Measurements from ENCODE around the gene CCT7. TPM values are rescaled to one million over a fixed set of nuclear protein-coding genes. Genes with fewer than 3 reads are reported as not detected.

CCT7 gene
- total RNA-seq, 1 donor from 2014 or later: 295 TPM

GRCh38 chr2:73284296-73285158 is 50.4 kb downstream of the CCT7 start, which contains the start of gene FBXO41:
FBXO41 (minus strand) TSS chr2:73284478; CDS start chr2:73269630, 14,848 bp downstream.
- CTCF ChIA-PET: interaction anchor here (0.8 to 1.0 kb wide), 2 partner anchors 16 to 51 kb away, joined by 3 to 4 read pairs; partner anchors contain the start of gene CCT7
- DNase-seq (peak; percentile 67), ATAC-seq (ENCODE audit: low read depth) (peak; percentile 73)
- H3K4me3 Mint-ChIP-seq: peak within 1 kb of the TSS; percentile 82
- H3K4me1 Mint-ChIP-seq: peaks cover 36% of the 10 kb centered on the region
- peak within 1 kb of the TSS; percentile 89 for H3K27ac Mint-ChIP-seq
- POLR2A ChIA-PET: interaction anchor here (0.6 to 2.1 kb wide), 9 partner anchors 9 to 115 kb away, joined by 3 to 51 read pairs (median 4); partner anchors contain the start of genes ALMS1, CCT7 and PRADC1
- intact Hi-C loops (cut with micrococcal nuclease): loop anchor here (1.0 to 10.0 kb wide), 8 partner anchors 9 to 450 kb away; partner anchors contain the start of genes ALMS1, CCT7, EGR4 and RAB11FIP5
- no peaks in the 10 kb centered on the region for H3K27me3 Mint-ChIP-seq
- no peaks in the 10 kb centered on the region for H3K9me3 Mint-ChIP-seq
- no peak for TF ChIP-seq CTCF (IDR thresholded peaks at IDR 0.05)
- no peaks in the 10 kb centered on the region for H3K36me3 Mint-ChIP-seq (ENCODE audit: low read depth)

- Mint-ChIP-seq H3K36me3 (ENCODE audit: low read depth) (no peaks in the 10 kb centered on the region), H3K27ac (peak overlapping the region; percentile 89), H3K27me3 (peaks cover 2% of the 10 kb centered on the region), H3K4me3 (peak overlapping the region; percentile 82), H3K9me3 (no peaks in the 10 kb centered on the region), H3K4me1 (peaks cover 38% of the 10 kb centered on the region)
- intact Hi-C loops (cut with micrococcal nuclease): loop anchor here (1.0 to 10.0 kb wide), 4 partner anchors 8 to 450 kb away; partner anchors contain the start of genes EGR4, RAB11FIP5, SFXN5 and TPRKB
- no peak for TF ChIP-seq CTCF (IDR thresholded peaks at IDR 0.05)
- peak; percentile 78 for ATAC-seq (ENCODE audit: low read depth)
- DNase-seq: peak; percentile 42
- CTCF ChIA-PET: interaction anchor here (0.8 to 1.0 kb wide), 2 partner anchors 17 to 51 kb away, joined by 3 to 4 read pairs; partner anchors contain the start of gene CCT7
- POLR2A ChIA-PET: interaction anchor here (0.6 to 2.1 kb wide), 6 partner anchors 8 to 452 kb away, joined by 3 to 51 read pairs (median 6); partner anchors contain the start of genes ALMS1, CCT7, PRADC1 and TPRKB
Observed at GRCh38 chr2:73285159-73285739, 51.1 kb downstream of the CCT7 start.

- Mint-ChIP-seq H3K36me3 (ENCODE audit: low read depth) (no peaks in the 10 kb centered on the region), H3K4me3 (no peak overlapping the region), H3K27ac (no peak overlapping the region), H3K9me3 (no peaks in the 10 kb centered on the region), H3K4me1 (peaks cover 46% of the 10 kb centered on the region), H3K27me3 (peaks cover 11% of the 10 kb centered on the region)
- no peak for TF ChIP-seq CTCF (IDR thresholded peaks at IDR 0.05)
- ChIA-PET POLR2A (interaction anchor here (1.4 kb wide), 1 partner anchor 32 kb away, joined by 3 read pairs; no protein-coding TSS in a partner anchor), CTCF (no interaction called here)
- intact Hi-C loops (cut with micrococcal nuclease): loop anchor here (10.0 kb wide), 1 partner anchor 449 kb away; the partner anchor contains the start of gene TPRKB
- no peak for ATAC-seq (ENCODE audit: low read depth)
- no peak for DNase-seq
Observed at GRCh38 chr2:73286134-73286655, 52.1 kb downstream of the CCT7 start.

- POLR2A ChIA-PET: no interaction called here
Observed at GRCh38 chr2:73289304-73289703, 55.2 kb downstream of the CCT7 start.

More at GRCh38 chr2:73289304-73289703, 55.2 kb downstream of the CCT7 start:
- Mint-ChIP-seq H3K9me3 (no peaks in the 10 kb centered on the region), H3K36me3 (ENCODE audit: low read depth) (no peaks in the 10 kb centered on the region), H3K4me1 (peaks cover 48% of the 10 kb centered on the region), H3K4me3 (no peak overlapping the region), H3K27ac (no peak overlapping the region), H3K27me3 (peaks cover 11% of the 10 kb centered on the region)
- DNase-seq: no peak
- CTCF ChIA-PET: interaction anchor here (0.7 to 2.9 kb wide), 6 partner anchors 11 to 112 kb away, joined by 3 to 12 read pairs (median 6); partner anchors contain the start of gene PRADC1
- ATAC-seq (ENCODE audit: low read depth): no peak
- intact Hi-C loops (cut with micrococcal nuclease): loop anchor here (10.0 kb wide), 1 partner anchor 445 kb away; the partner anchor contains the start of gene TPRKB
- no peak for TF ChIP-seq CTCF (IDR thresholded peaks at IDR 0.05)
